ENCODE results near the gene PITPNC1.

DNA sequence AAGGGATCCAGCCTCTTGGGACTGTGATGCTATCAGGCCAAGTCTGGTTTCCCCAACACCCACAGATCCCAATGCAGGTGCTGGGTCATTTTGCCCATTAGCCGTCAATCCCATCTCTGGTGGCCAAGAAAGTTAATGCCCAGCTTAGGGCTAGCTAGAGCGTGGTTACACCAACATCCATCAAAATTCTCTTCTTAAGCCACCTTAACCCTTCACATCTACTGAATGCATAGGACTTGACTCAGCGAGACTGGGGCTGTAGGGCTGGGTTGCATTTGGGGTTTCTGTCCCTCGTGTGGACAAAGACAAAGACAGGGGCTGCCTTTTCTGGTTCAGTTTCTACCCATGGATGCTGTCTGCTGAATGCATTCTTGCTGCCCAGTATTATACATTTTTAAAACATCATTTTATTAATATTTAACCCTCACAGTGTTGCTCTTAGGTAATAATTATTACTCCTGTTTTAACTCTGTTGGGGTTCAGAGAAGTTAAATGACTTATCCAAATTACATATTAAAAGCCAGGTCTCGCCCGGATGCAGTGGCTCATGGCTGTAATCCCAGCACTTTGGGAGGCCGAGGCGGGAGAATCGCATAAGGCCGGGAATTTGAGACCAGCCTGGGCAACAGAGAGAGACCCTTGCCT, 199.5 kb downstream of the PITPNC1 start:
- TF ChIP-seq MXI1 (conservative IDR thresholded peaks at IDR 0.05; ENCODE audit: poor library complexity, severe bottlenecking): no peak
- TF ChIP-seq, protein P1, sequence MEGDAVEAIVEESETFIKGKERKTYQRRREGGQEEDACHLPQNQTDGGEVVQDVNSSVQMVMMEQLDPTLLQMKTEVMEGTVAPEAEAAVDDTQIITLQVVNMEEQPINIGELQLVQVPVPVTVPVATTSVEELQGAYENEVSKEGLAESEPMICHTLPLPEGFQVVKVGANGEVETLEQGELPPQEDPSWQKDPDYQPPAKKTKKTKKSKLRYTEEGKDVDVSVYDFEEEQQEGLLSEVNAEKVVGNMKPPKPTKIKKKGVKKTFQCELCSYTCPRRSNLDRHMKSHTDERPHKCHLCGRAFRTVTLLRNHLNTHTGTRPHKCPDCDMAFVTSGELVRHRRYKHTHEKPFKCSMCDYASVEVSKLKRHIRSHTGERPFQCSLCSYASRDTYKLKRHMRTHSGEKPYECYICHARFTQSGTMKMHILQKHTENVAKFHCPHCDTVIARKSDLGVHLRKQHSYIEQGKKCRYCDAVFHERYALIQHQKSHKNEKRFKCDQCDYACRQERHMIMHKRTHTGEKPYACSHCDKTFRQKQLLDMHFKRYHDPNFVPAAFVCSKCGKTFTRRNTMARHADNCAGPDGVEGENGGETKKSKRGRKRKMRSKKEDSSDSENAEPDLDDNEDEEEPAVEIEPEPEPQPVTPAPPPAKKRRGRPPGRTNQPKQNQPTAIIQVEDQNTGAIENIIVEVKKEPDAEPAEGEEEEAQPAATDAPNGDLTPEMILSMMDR (IDR thresholded peaks at IDR 0.05; ENCODE audit: poor library complexity, severe bottlenecking): no peak

Measured in neural cell (in vitro differentiated cells).